GM18519 (cell line): ENCODE results near the gene LMAN2L.

ENCODE experiments used
- ATAC-seq: cut with Tn5 transposase; IDR thresholded peaks from one replicate; pipeline ENCODE4 v1.9.1; 2021; ENCODE audit warnings: mild to moderate bottlenecking, moderate library complexity; ENCODE audit not compliant: unreplicated experiment, low FRiP score

The LMAN2L gene

GRCh38 chr2:96663177-96663576 is 76.7 kb downstream of the LMAN2L start:
- ATAC-seq: no peak

GRCh38 chr2:96662360-96662759 is 77.5 kb downstream of the LMAN2L start:
- no peak for ATAC-seq

GRCh38 chr2:96661324-96661723 is 78.5 kb downstream of the LMAN2L start:
- ATAC-seq: no peak

- ATAC-seq: no peak
Observed at GRCh38 chr2:96656540-96656939, 83.3 kb downstream of the LMAN2L start.
